ENCODE results near the gene SPIN4. TPM values are rescaled to one million over a fixed set of nuclear protein-coding genes. Genes with fewer than 3 reads are reported as not detected.

The SPIN4 gene
- total RNA-seq, 1 experiment from 2014 or later: 9.0 TPM

DNA sequence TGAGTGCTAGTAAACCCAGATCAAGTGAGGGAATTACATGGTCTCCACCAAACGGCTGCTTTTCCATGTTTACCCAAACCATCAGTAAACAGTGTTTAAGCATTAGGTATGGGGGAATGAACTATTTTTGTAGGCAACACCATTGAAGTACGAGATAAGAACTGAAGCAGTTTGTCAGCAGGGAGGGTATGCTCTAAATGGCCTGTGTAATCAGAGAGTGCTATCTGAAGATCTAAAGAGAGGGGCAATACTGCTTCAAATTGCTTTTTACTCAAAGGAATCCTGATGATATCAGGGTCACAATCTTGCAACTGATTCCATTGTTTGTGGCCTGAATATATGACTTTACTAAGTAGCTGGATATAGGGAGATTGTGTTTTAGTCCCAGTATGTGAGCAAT lies 10.4 kb upstream of the SPIN4 start:
- Histone ChIP-seq H3K4me3 (replicated peaks in 1 of 2; ENCODE audit: low read depth in 1 of 2, low read length in 2 of 2) (no peak overlapping the region), H3K36me3 (ENCODE audit: control insufficient read depth in 1 of 2, insufficient read depth in 2 of 2, low read length in 2 of 2) (no peaks in the 10 kb centered on the region), H3K9ac (ENCODE audit: low read length) (no peak overlapping the region), H3K9me3 (ENCODE audit: control insufficient read depth in 1 of 2, insufficient read depth in 1 of 2, low read depth in 1 of 2, low read length in 2 of 2) (no peaks in the 10 kb centered on the region), H3K79me2 (ENCODE audit: insufficient read depth, low read length) (no peaks in the 10 kb centered on the region), H3K9me2 (ENCODE audit: insufficient read depth) (no peaks in the 10 kb centered on the region), H3K4me1 (ENCODE audit: control insufficient read depth in 1 of 2, insufficient read depth in 2 of 2, low read length in 2 of 2) (no peaks in the 10 kb centered on the region), H3K27ac (ENCODE audit: low read depth, low read length) (no peak overlapping the region), H3K27me3 (ENCODE audit: insufficient read depth, low read length) (no peaks in the 10 kb centered on the region), H3K4me2 (ENCODE audit: low read length) (no peak overlapping the region), H2AFZ (ENCODE audit: low read depth, low read length, poor library complexity, severe bottlenecking) (no peak overlapping the region), H4K20me1 (ENCODE audit: insufficient read depth) (no peaks in the 10 kb centered on the region)
- intact Hi-C loops (cut with micrococcal nuclease): no loop called here
- POLR2A ChIA-PET: no interaction called here
- ATAC-seq: no peak
- TF ChIP-seq SIN3A (IDR thresholded peaks at IDR 0.05; ENCODE audit: low read depth): no peak
- no peak for DNase-seq (ENCODE audit: low read depth, low spot score)
- BruUV-seq (replicated peaks): no TSS peak
- RAD21 ChIA-PET (ENCODE audit: low non-redundant PET in 1 of 2, low total read pairs in 2 of 2, uncharacterized antibody in 2 of 2, unreplicated experiment in 2 of 2): no interaction called here
- CTCF ChIA-PET: no interaction called here

DNA sequence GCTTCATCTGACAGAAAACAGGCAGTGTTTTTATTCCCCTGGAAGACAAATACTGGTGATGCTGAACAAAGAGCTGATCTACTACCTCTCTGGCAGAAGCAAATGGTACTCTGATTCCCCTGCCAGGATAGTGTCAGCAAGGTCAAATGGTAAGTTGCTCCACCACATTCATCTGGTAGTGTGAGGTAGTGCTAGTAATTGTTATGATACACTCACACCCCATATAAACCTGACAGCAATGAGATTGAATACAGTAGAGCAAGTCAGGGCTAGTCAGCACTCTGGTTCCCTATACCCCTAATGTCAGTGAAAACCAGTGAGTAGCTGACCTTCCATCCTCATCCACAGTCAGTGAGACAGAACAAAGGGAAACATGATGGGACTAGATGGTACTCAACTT lies 3.4 kb upstream of the SPIN4 start:
- Histone ChIP-seq H2AFZ (ENCODE audit: low read depth, low read length, poor library complexity, severe bottlenecking) (no peak overlapping the region), H3K9me3 (ENCODE audit: control insufficient read depth in 1 of 2, insufficient read depth in 1 of 2, low read depth in 1 of 2, low read length in 2 of 2) (no peaks in the 10 kb centered on the region), H3K27ac (ENCODE audit: low read depth, low read length) (no peak overlapping the region), H3K27me3 (ENCODE audit: insufficient read depth, low read length) (no peaks in the 10 kb centered on the region), H3K36me3 (ENCODE audit: control insufficient read depth in 1 of 2, insufficient read depth in 2 of 2, low read length in 2 of 2) (no peaks in the 10 kb centered on the region), H3K79me2 (ENCODE audit: insufficient read depth, low read length) (peaks cover 10% of the 10 kb centered on the region), H3K4me1 (ENCODE audit: control insufficient read depth in 1 of 2, insufficient read depth in 2 of 2, low read length in 2 of 2) (peaks cover 3 to 6% of the 10 kb centered on the region in 2 experiments), H3K9me2 (ENCODE audit: insufficient read depth) (no peaks in the 10 kb centered on the region), H3K4me3 (replicated peaks in 1 of 2; ENCODE audit: low read depth in 1 of 2, low read length in 2 of 2) (no peak overlapping the region), H3K4me2 (ENCODE audit: low read length) (no peak overlapping the region), H4K20me1 (ENCODE audit: insufficient read depth) (no peaks in the 10 kb centered on the region), H3K9ac (ENCODE audit: low read length) (no peak overlapping the region)
- ChIA-PET POLR2A (no interaction called here), RAD21 (ENCODE audit: low non-redundant PET in 1 of 2, low total read pairs in 2 of 2, uncharacterized antibody in 2 of 2, unreplicated experiment in 2 of 2) (no interaction called here), CTCF (no interaction called here)
- BruUV-seq (replicated peaks): no TSS peak
- TF ChIP-seq POLR2AphosphoS5 (IDR thresholded peaks at IDR 0.05; ENCODE audit: low read depth, low read length) (no peak), RAD21 (IDR thresholded peaks at IDR 0.05; ENCODE audit: low read depth) (no peak), ZFX (IDR thresholded peaks at IDR 0.05) (no peak), FOSL1 (IDR thresholded peaks at IDR 0.05; ENCODE audit: low read depth) (no peak), EGR1 (IDR thresholded peaks at IDR 0.05; ENCODE audit: low read depth) (no peak)
- no peak for DNase-seq (ENCODE audit: low read depth, low spot score)
- intact Hi-C loops (cut with micrococcal nuclease): no loop called here
- no peak for ATAC-seq

All from HCT116 (cell line).